HCT116 (cell line): ENCODE data around the gene BORCS5. TPM values are rescaled to one million over a fixed set of nuclear protein-coding genes. Genes with fewer than 3 reads are reported as not detected.
A peak's percentile ranks its signal among the peaks of the same experiment; 100 is the strongest.

ENCODE experiments used
- ATAC-seq: fragments of 200-7000 bp; cut with Tn5 transposase; 2 replicates; pipeline ENCODE4 v1.9.1; 2020; ENCODE audit warnings: mild to moderate bottlenecking, moderate library complexity
- BruUV-seq: library from RNA; stranded (reverse); fragments of 400-500 nt; replicated peaks from 2 replicates; lab custom pipeline; 2021; lab: Mats Ljungman, UMichigan
- CTCF ChIA-PET: fragments of 300-600 bp; sonication (Branson Sonifier 250); formaldehyde crosslinking; loops from one replicate; lab custom pipeline; 2021; ENCODE audit warnings: antibody characterized with exemption; lab: Charles Lee
- POLR2A ChIA-PET: fragments of 300-600, 350-600 bp; sonication (Branson Sonifier 250); formaldehyde crosslinking; loops from one replicate; lab custom pipeline; 2021; ENCODE audit warnings: antibody characterized with exemption; lab: Charles Lee
- RAD21 ChIA-PET, 2 experiments: fragments of 300-600 bp; sonication (Branson Sonifier 250); formaldehyde crosslinking; loops; one replicate each; lab custom pipeline; 2023; ENCODE audit warnings: low total read pairs in 2 of 2; ENCODE audit not compliant: uncharacterized antibody in 2 of 2, unreplicated experiment in 2 of 2, low non-redundant PET in 1 of 2; lab: Charles Lee
- DNase-seq: peaks from one replicate; pipeline ENCODE4 v3.0.0-alpha.2; 2010; ENCODE audit warnings: low read depth, low spot score
- H2AFZ ChIP-seq: fragments of 200-600 bp; shearing (Covaris generic), sonication (generic); 2 replicates; pipeline ENCODE4 v1.6.1; 2017; ENCODE audit warnings: low read depth, mixed run types, mixed read lengths, antibody characterized with exemption, low read length; ENCODE audit not compliant: poor library complexity, severe bottlenecking
- H3K27ac ChIP-seq: 2 replicates; pipeline ENCODE4 v1.5.1; 2012; ENCODE audit warnings: low read depth, low read length
- H3K27me3 ChIP-seq: fragments of 200-600 bp; sonication (generic); 2 replicates; pipeline ENCODE4 v1.6.1; 2016; ENCODE audit warnings: mixed run types, low read length, mixed read lengths; ENCODE audit not compliant: insufficient read depth
- H3K36me3 ChIP-seq, 2 experiments: fragments of 200-500 bp in 1 of 2; fragments of 200-600 bp in 1 of 2; sonication (Bioruptor generic) in 1 of 2; sonication (generic) in 1 of 2; 2 replicates each; pipeline versions ENCODE4 v1.5.1 to v1.6.1; 2014 to 2016; ENCODE audit warnings: low read length in 2 of 2, inconsistent platforms in 1 of 2, mixed read lengths in 1 of 2, mixed run types in 1 of 2; ENCODE audit not compliant: insufficient read depth in 2 of 2, control insufficient read depth in 1 of 2
- H3K4me1 ChIP-seq, 2 experiments: fragments of 200-600 bp in 1 of 2; sonication (generic) in 1 of 2; 2 replicates each; pipeline versions ENCODE4 v1.5.1 to v1.6.1; 2012 to 2017; ENCODE audit warnings: low read length in 2 of 2, inconsistent platforms in 1 of 2, mild to moderate bottlenecking in 1 of 2, mixed read lengths in 1 of 2, mixed run types in 1 of 2, moderate library complexity in 1 of 2; ENCODE audit not compliant: insufficient read depth in 2 of 2, control insufficient read depth in 1 of 2
- H3K4me2 ChIP-seq: fragments of 200-600 bp; sonication (generic); 2 replicates; pipeline ENCODE4 v1.6.1; 2017; ENCODE audit warnings: mixed run types, low read length, mixed read lengths
- H3K4me3 ChIP-seq, 2 experiments: fragments of 200-600 bp in 1 of 2; sonication (generic) in 1 of 2; replicated peaks in 1 of 2; 2 replicates each; pipeline ENCODE4 v1.5.1; 2011 to 2016; ENCODE audit warnings: low read length in 2 of 2, control low read depth in 1 of 2, low read depth in 1 of 2, mild to moderate bottlenecking in 1 of 2, mixed read lengths in 1 of 2, mixed run types in 1 of 2
- H3K79me2 ChIP-seq: fragments of 200-600 bp; sonication (generic); 2 replicates; pipeline ENCODE4 v1.6.1; 2017; ENCODE audit warnings: mild to moderate bottlenecking, mixed run types, low read length, moderate library complexity, mixed read lengths; ENCODE audit not compliant: insufficient read depth
- H3K9ac ChIP-seq: fragments of 200-600 bp; sonication (generic); 2 replicates; pipeline ENCODE4 v1.6.1; 2016; ENCODE audit warnings: low read length, mixed read lengths
- H3K9me2 ChIP-seq: fragments of 200-600 bp; sonication (generic), shearing (Covaris generic); 2 replicates; pipeline ENCODE4 v1.6.1; 2017; ENCODE audit warnings: mixed run types, mild to moderate bottlenecking, moderate library complexity; ENCODE audit not compliant: insufficient read depth
- H3K9me3 ChIP-seq, 2 experiments: fragments of 200-500 bp in 1 of 2; fragments of 200-600 bp in 1 of 2; sonication (Bioruptor generic) in 1 of 2; sonication (generic) in 1 of 2; 2 replicates each; pipeline ENCODE4 v1.6.1; 2014 to 2017; ENCODE audit warnings: low read length in 2 of 2, mixed read lengths in 2 of 2, inconsistent platforms in 1 of 2, low read depth in 1 of 2, mild to moderate bottlenecking in 1 of 2, mixed run types in 1 of 2, moderate library complexity in 1 of 2; ENCODE audit not compliant: control insufficient read depth in 1 of 2, insufficient read depth in 1 of 2
- H4K20me1 ChIP-seq: fragments of 200-600 bp; sonication (generic), shearing (Covaris generic); 2 replicates; pipeline ENCODE4 v1.6.1; 2017; ENCODE audit warnings: mixed run types, mild to moderate bottlenecking, moderate library complexity; ENCODE audit not compliant: insufficient read depth
- ATF3 ChIP-seq: IDR thresholded peaks from 2 replicates; pipeline ENCODE4 v1.6.1; 2012
- CBX3 ChIP-seq: IDR thresholded peaks from 2 replicates; pipeline ENCODE4 v1.6.1; 2012; ENCODE audit warnings: low read depth
- ELF1 ChIP-seq: IDR thresholded peaks from 2 replicates; pipeline ENCODE4 v1.6.1; 2012; ENCODE audit warnings: low read depth, borderline replicate concordance
- FOSL1 ChIP-seq: IDR thresholded peaks from 2 replicates; pipeline ENCODE4 v1.6.1; 2012; ENCODE audit warnings: low read depth
- RAD21 ChIP-seq: IDR thresholded peaks from 2 replicates; pipeline ENCODE4 v1.6.1; 2012; ENCODE audit warnings: low read depth, mild to moderate bottlenecking
- ZNF274 ChIP-seq: fragments of 200-500 bp; sonication (Bioruptor generic); IDR thresholded peaks from 2 replicates; pipeline ENCODE4 v1.6.1; 2014; ENCODE audit warnings: mild to moderate bottlenecking, low read depth, low read length, inconsistent platforms
- intact Hi-C: fragments of 100-400 bp; cut with micrococcal nuclease; formaldehyde crosslinking; loops from 2 replicates; pipeline ENCODE4 v1.10.0; 2022
- total RNA-seq: library from RNA; stranded (reverse); gene quantifications from one replicate; pipeline ENCODE4 v1.2.1, GENCODE V29; 2021; ENCODE audit not compliant: unreplicated experiment

The BORCS5 gene
- total RNA-seq, 1 experiment from 2014 or later: 8.7 TPM

- POLR2A ChIA-PET: no interaction called here
- RAD21 ChIA-PET: no interaction called here
- CTCF ChIA-PET: no interaction called here
Measured at GRCh38 chr12:12387501-12387900, 30.6 kb downstream of the BORCS5 start.

GRCh38 chr12:12392413-12392812 lies 35.5 kb downstream of the BORCS5 start:
- no peak for DNase-seq
- H3K9me3 ChIP-seq: no peaks in the 10 kb centered on the region
- H3K9me2 ChIP-seq: no peaks in the 10 kb centered on the region
- no peak overlapping the region for H3K4me2 ChIP-seq
- no peak overlapping the region for H3K9ac ChIP-seq
- no peaks in the 10 kb centered on the region for H3K27me3 ChIP-seq
- no peaks in the 10 kb centered on the region for H3K36me3 ChIP-seq
- TF ChIP-seq CBX3: no peak
- TF ChIP-seq RAD21: no peak
- no peak for TF ChIP-seq ELF1
- H3K79me2 ChIP-seq: no peaks in the 10 kb centered on the region
- ATAC-seq: no peak
- ChIA-PET CTCF (no interaction called here), POLR2A (no interaction called here), RAD21 (no interaction called here)
- no peak overlapping the region for H3K4me3 ChIP-seq
- H3K27ac ChIP-seq: no peak overlapping the region
- no peaks in the 10 kb centered on the region for H4K20me1 ChIP-seq
- no peak overlapping the region for H2AFZ ChIP-seq
- intact Hi-C loops: no loop called here
- H3K4me1 ChIP-seq: peaks cover 0 to 4% of the 10 kb centered on the region in 2 experiments; a peak in 2 of 4 replicates
- no TSS peak for BruUV-seq

More at GRCh38 chr12:12387501-12387900, 30.6 kb downstream of the BORCS5 start:
- no peaks in the 10 kb centered on the region for H3K9me3 ChIP-seq
- no peak for TF ChIP-seq ZNF274
- TF ChIP-seq ATF3: no peak
- TF ChIP-seq CBX3: no peak
- peak; percentile 39; the same call in 1 of the 2 replicates for TF ChIP-seq FOSL1
- no peaks in the 10 kb centered on the region for H4K20me1 ChIP-seq
- no peak overlapping the region for H3K27ac ChIP-seq
- intact Hi-C loops: no loop called here
- H3K4me1 ChIP-seq: peaks cover 0 to 7% of the 10 kb centered on the region in 2 experiments; a peak in 2 of 4 replicates
- no TSS peak for BruUV-seq
- H3K4me2 ChIP-seq: peak overlapping the region; percentile 3; the same call in 1 of the 2 replicates
- DNase-seq: no peak
- no peak overlapping the region for H3K4me3 ChIP-seq
- no peaks in the 10 kb centered on the region for H3K36me3 ChIP-seq
- H3K27me3 ChIP-seq: no peaks in the 10 kb centered on the region
- no peaks in the 10 kb centered on the region for H3K9me2 ChIP-seq
- no peak overlapping the region for H2AFZ ChIP-seq
- no peaks in the 10 kb centered on the region for H3K79me2 ChIP-seq
- ATAC-seq: no peak
- no peak overlapping the region for H3K9ac ChIP-seq
